Common myeloid progenitor, CD34-positive (primary cell): ENCODE data around the gene PDS5B.
"Not testable (repeated sequence)": the region's sequence is repeated elsewhere in the genome, so short reads cannot be mapped to it uniquely, and the experiment has no call there.

Experiments
- CTCF ChIA-PET: fragments of 350-600 bp; sonication (Branson Sonifier 250); formaldehyde crosslinking; loops from one replicate; lab custom pipeline; 2021; ENCODE audit warnings: antibody characterized with exemption; lab: Charles Lee
- POLR2A ChIA-PET: fragments of 350-600 bp; sonication (Branson Sonifier 250); formaldehyde crosslinking; loops from one replicate; lab custom pipeline; 2021; ENCODE audit warnings: antibody characterized with exemption; lab: Charles Lee
- DNase-seq, 3 donors: peaks; one replicate each; pipeline versions ENCODE4 v3.0.0 to v3.0.0-alpha.2; 2013
- H3K27ac ChIP-seq, 2 experiments: 1 replicate in 1 of 2; 2 replicates in 1 of 2; pipeline ENCODE4 v1.7.0; 2013; ENCODE audit warnings: inconsistent platforms in 2 of 2, low read length in 2 of 2, mild to moderate bottlenecking in 2 of 2, low read depth in 1 of 2, moderate library complexity in 1 of 2; ENCODE audit not compliant: severe bottlenecking in 2 of 2, insufficient read depth in 1 of 2, poor library complexity in 1 of 2
- H3K27me3 ChIP-seq, 5 experiments: replicated peaks in 2 of 5; 1 replicate in 3 of 5; 2 replicates in 2 of 5; pipeline versions ENCODE4 v1.6.1 to v1.7.0; 2013; ENCODE audit warnings: low read length in 4 of 5, mild to moderate bottlenecking in 2 of 5, moderate library complexity in 2 of 5, inconsistent platforms in 1 of 5; ENCODE audit not compliant: insufficient read depth in 5 of 5, control insufficient read depth in 4 of 5
- H3K36me3 ChIP-seq, 4 experiments: 1 replicate in 2 of 4; 2 replicates in 2 of 4; pipeline versions ENCODE4 v1.6.1 to v1.7.0; 2013; ENCODE audit warnings: low read length in 3 of 4, control low read depth in 1 of 4, mild to moderate bottlenecking in 1 of 4; ENCODE audit not compliant: control insufficient read depth in 4 of 4, insufficient read depth in 4 of 4
- H3K4me1 ChIP-seq, 4 experiments: 1 replicate in 3 of 4; 2 replicates in 1 of 4; pipeline versions ENCODE4 v1.6.1 to v1.7.1; 2013; ENCODE audit warnings: low read length in 3 of 4, mild to moderate bottlenecking in 3 of 4, control low read depth in 1 of 4, inconsistent platforms in 1 of 4, moderate library complexity in 1 of 4; ENCODE audit not compliant: control insufficient read depth in 4 of 4, insufficient read depth in 4 of 4; ENCODE audit errors: control extremely low read depth in 1 of 4
- H3K4me3 ChIP-seq, 7 experiments: 1 replicate in 4 of 7; 2 replicates in 3 of 7; pipeline versions ENCODE4 v1.5.1 to v1.7.0; 2013; ENCODE audit warnings: mild to moderate bottlenecking in 7 of 7, low read length in 6 of 7, moderate library complexity in 6 of 7, inconsistent platforms in 2 of 7, low read depth in 2 of 7, control low read depth in 1 of 7; ENCODE audit not compliant: insufficient read depth in 4 of 7, control insufficient read depth in 1 of 7; ENCODE audit errors: extremely low read depth in 1 of 7
- H3K9me3 ChIP-seq, 5 experiments: 1 replicate in 4 of 5; 2 replicates in 1 of 5; pipeline versions ENCODE4 v1.6.1 to v1.7.1; 2013; ENCODE audit warnings: low read length in 4 of 5, mild to moderate bottlenecking in 2 of 5, inconsistent platforms in 1 of 5, low read depth in 1 of 5, moderate library complexity in 1 of 5; ENCODE audit not compliant: control insufficient read depth in 4 of 5, insufficient read depth in 2 of 5; ENCODE audit errors: control extremely low read depth in 1 of 5
- WGBS: methylation state at CpG from one replicate; pipeline ENCODE4 v1.1.5; 2013; ENCODE audit not compliant: insufficient coverage; 5-methylcytosine and 5-hydroxymethylcytosine counted together

Gene PDS5B

DNA sequence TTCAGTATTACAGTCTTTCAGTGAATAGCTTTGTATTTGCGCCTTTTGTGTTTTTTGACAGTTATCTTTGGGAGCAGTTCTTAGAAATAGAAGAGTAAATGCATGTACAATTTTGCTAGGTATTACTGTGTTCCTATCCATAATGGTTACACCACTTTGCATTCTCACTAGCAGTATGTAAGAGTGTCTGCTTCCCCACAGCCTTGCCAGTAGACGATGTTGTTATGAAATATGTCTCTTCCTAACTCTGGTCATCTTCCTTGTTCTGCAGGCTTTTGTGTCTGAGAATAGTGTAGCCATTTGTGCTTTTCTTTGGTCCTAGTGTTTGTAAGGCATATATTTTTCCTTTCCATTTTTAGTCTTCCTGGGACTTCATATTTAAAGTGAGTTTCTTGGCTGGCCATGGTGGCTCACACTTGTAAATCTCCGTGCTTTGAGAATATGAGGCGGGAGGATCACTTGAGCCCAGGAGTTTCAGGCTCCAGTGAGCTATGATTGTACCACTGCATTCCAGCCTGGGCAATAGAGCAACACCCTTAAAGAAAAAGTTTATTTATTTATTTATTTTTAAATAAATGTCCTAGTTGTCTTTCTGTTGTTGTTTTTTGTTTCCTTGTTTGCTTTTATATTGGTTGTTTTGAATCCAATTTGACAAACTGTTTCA, 140.3 kb downstream of the PDS5B start:
- no peaks in the 10 kb centered on the region for H3K9me3 ChIP-seq
- CTCF ChIA-PET, result no interaction called here
- DNase-seq, result no peak
- no peak overlapping the region for H3K27ac ChIP-seq
- no peak overlapping the region for H3K4me3 ChIP-seq
- H3K27me3 ChIP-seq, result no peaks in the 10 kb centered on the region
- peaks cover 0 to 4% (median 0%) of the 10 kb centered on the region in 4 experiments for H3K4me1 ChIP-seq
- peaks cover 0 to 20% (median 5%) of the 10 kb centered on the region in 4 experiments for H3K36me3 ChIP-seq
- POLR2A ChIA-PET, result no interaction called here
- WGBS, result 100% methylated on average over 1 of the region's 4 CpGs

DNA sequence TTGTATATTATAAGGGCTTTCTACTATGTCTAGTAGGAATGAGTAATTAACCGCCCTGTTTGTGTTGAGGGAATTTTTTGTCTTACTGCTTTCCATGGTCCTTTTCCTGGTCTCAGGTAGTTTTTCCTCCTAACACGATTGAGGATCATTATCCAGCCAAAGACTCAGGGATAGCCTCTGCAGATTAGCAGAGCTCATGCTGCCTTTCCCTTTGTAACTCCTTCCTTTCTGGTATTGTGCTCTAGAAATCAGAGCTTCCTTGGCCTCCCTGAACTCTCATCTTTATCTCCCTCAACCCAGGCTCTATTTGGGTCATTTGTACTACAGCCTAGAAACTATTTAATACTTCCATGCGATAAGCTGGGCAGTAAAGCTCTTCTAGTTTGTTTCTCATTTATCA, 142.1 kb downstream of the PDS5B start:
- H3K27ac ChIP-seq, result no peak overlapping the region
- CTCF ChIA-PET, result interaction anchor here (0.7 to 1.0 kb wide), 3 partner anchors 11 to 16 kb away, joined by 3 to 5 read pairs (median 3); no protein-coding TSS in a partner anchor
- no peak for DNase-seq
- H3K9me3 ChIP-seq, result no peaks in the 10 kb centered on the region
- H3K4me3 ChIP-seq, result no peak overlapping the region
- H3K4me1 ChIP-seq, result peaks cover 0 to 6% (median 1%) of the 10 kb centered on the region in 4 experiments
- H3K36me3 ChIP-seq, result peaks cover 0 to 19% (median 2%) of the 10 kb centered on the region in 4 experiments
- 96% methylated on average over 3 of the region's 3 CpGs for WGBS
- H3K27me3 ChIP-seq, result no peaks in the 10 kb centered on the region
- POLR2A ChIA-PET, result no interaction called here

DNA sequence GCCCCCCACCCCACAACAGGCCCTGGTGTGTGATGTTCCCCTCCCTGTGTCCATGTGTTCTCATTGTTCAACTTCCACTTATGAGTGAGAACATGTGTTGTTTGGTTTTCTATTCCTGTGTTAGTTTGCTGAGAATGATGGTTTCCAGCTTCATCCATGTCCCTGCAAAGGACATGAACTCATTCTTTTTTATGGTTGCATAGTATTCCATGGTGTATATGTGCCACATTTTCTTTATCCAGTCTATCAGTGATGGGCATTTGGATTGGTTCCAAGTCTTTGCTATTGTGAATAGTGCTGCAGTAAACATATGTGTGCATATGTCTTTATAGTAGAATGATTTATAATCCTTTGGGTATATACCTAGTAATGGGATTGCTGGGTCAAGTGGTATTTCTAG, 142.8 kb downstream of the PDS5B start:
- H3K27ac ChIP-seq, CTCF ChIA-PET, POLR2A ChIA-PET, H3K9me3 ChIP-seq, H3K4me1 ChIP-seq, DNase-seq, H3K27me3 ChIP-seq, H3K4me3 ChIP-seq: not testable (repeated sequence)
- H3K36me3 ChIP-seq, result peaks cover 0 to 21% (median 3%) of the 10 kb centered on the region in 4 experiments

DNA sequence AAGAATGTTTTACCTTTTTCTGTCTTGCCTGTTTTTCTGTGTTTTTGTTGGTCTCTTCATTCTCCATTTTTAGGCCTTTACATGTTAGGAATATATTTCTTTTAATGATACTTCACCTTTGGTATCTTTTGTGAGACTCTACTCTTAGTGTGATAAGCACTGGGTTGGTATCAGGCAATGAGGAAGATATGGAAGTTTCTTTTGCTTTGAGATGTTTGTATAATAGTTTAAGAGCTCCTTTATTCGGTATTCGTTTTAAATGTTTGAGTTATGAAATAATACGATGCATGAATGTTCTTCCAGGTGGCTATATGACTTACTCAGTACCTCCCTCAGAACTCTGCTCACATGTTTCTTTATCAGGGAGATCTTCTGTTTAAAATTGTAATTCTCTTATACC, 144.8 kb downstream of the PDS5B start:
- H3K9me3 ChIP-seq, result no peaks in the 10 kb centered on the region
- peaks cover 0 to 21% (median 2%) of the 10 kb centered on the region in 4 experiments for H3K36me3 ChIP-seq
- no peak overlapping the region for H3K4me3 ChIP-seq
- no peaks in the 10 kb centered on the region for H3K27me3 ChIP-seq
- H3K27ac ChIP-seq, result no peak overlapping the region
- POLR2A ChIA-PET, result no interaction called here
- H3K4me1 ChIP-seq, result peaks cover 0 to 6% (median 1%) of the 10 kb centered on the region in 4 experiments
- CTCF ChIA-PET, result no interaction called here
- DNase-seq, result no peak
- WGBS, result no CpG with 5 or more reads among the region's 3 CpGs

DNA sequence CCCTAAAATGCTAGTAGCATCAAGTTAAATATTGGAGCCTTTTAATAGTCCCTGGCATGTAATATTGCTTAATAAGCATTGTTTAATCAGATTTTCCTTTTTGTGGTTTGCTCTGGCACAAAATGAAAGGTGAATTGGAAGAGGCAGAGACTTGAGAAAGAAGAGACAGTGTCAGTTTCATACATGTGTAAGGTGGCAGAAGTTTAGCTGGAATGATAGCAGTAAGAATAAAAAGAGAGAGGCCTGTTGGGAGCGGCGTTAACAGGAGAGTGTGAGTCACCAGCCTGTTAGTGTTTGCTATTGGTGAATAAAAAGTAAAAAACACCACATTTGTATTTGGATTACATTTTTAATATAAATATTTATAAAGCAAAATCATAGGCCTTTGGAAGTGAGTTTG, 145.3 kb downstream of the PDS5B start:
- Histone ChIP-seq H3K36me3 (peaks cover 0 to 18% (median 2%) of the 10 kb centered on the region in 4 experiments), H3K27me3 (no peaks in the 10 kb centered on the region), H3K27ac (peak overlapping the region in 1 of 2 experiments; percentile 7), H3K4me3 (no peak overlapping the region), H3K9me3 (no peaks in the 10 kb centered on the region), H3K4me1 (peaks cover 0 to 6% (median 1%) of the 10 kb centered on the region in 4 experiments)
- POLR2A ChIA-PET, result no interaction called here
- DNase-seq, result peak in 2 of 3 donors; percentile 14 to 30
- CTCF ChIA-PET, result no interaction called here
- no CpG with 5 or more reads among the region's 2 CpGs for WGBS

DNA sequence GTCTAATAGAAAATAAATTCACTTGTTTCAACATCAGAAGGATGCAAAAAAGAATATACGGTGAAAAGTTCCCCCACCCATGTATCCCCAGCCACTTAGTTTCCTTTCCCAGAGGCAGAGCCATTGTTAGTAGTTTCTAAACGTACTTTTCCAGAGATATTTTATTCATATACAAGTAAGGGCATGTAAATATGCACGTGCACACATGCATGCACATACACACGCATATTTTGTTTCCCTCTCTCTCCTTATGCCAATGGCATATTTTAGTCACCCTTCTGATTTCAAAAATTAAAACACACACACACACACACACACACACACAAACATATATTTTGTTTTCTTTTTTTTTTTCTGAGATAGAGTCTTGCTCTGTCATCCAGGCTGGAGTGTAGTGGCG, 147.4 kb downstream of the PDS5B start:
- Histone ChIP-seq H3K9me3 (no peaks in the 10 kb centered on the region), H3K36me3 (peaks cover 0 to 16% (median 4%) of the 10 kb centered on the region in 4 experiments), H3K4me1 (peaks cover 0 to 10% (median 4%) of the 10 kb centered on the region in 4 experiments), H3K27ac (no peak overlapping the region), H3K4me3 (no peak overlapping the region), H3K27me3 (no peaks in the 10 kb centered on the region)
- ChIA-PET CTCF (interaction anchor here (1.2 kb wide), 1 partner anchor 12 kb away, joined by 5 read pairs; no protein-coding TSS in a partner anchor), POLR2A (no interaction called here)
- 90% methylated on average over 2 of the region's 5 CpGs for WGBS
- no peak for DNase-seq

DNA sequence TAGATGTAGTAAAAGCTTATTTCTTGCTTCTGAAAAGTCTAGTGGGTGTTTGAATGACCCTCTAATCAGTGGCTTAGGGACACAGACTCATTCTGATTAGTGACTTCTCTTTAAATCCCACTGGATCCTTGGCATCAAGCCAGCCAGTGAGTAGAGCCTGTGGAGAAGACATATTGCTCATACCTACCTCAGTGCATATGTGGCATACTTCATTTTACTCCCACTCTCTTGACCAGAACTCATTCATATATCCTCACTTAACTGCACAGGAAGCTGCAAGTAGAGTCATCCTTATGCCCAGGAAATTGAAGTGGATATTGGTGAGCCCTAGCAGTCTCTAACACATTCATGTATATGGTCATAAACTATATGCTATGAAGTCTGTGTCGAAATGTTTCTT, 148.3 kb downstream of the PDS5B start:
- ChIA-PET POLR2A (no interaction called here), CTCF (interaction anchor here (1.2 kb wide), 1 partner anchor 12 kb away, joined by 5 read pairs; no protein-coding TSS in a partner anchor)
- peaks cover 0 to 10% (median 4%) of the 10 kb centered on the region in 4 experiments for H3K4me1 ChIP-seq
- H3K4me3 ChIP-seq, result no peak overlapping the region
- no peaks in the 10 kb centered on the region for H3K27me3 ChIP-seq
- no peaks in the 10 kb centered on the region for H3K9me3 ChIP-seq
- no CpG with 5 or more reads among the region's 1 CpG for WGBS
- no peak for DNase-seq
- peaks cover 0 to 16% (median 4%) of the 10 kb centered on the region in 4 experiments for H3K36me3 ChIP-seq
- H3K27ac ChIP-seq, result no peak overlapping the region
